Activated T-cell treated with anti-CD3 and anti-CD28 coated beads for 24 hours (primary cell): ENCODE data around the gene ANKRD52.
"Not testable (repeated sequence)": the region's sequence is repeated elsewhere in the genome, so short reads cannot be mapped to it uniquely, and the experiment has no call there.

ENCODE experiments used
- DNase-seq: peaks from one replicate; pipeline ENCODE4 v3.0.0-alpha.2; 2020; ENCODE audit warnings: low read depth

The ANKRD52 gene

DNA sequence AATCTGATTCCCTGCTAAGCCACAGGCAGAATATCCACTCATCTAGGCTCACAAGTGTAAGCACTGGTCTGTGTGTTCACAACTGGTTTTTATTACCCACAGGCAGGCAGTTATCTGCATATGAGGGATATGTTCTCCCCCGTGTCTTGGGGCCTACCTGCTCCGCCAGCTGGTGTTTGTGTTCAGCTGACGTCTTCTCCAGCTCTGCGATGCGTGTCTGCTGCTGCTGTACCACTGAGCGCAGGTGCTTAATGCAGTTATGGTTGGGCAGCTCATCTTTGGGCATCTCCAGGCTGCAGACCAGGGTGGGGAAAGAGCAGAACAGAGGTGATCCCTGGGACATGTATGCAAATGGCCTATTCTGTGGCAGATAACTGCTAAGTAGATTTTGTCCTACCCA, 50.2 kb downstream of the ANKRD52 start:
- no peak for DNase-seq

DNA sequence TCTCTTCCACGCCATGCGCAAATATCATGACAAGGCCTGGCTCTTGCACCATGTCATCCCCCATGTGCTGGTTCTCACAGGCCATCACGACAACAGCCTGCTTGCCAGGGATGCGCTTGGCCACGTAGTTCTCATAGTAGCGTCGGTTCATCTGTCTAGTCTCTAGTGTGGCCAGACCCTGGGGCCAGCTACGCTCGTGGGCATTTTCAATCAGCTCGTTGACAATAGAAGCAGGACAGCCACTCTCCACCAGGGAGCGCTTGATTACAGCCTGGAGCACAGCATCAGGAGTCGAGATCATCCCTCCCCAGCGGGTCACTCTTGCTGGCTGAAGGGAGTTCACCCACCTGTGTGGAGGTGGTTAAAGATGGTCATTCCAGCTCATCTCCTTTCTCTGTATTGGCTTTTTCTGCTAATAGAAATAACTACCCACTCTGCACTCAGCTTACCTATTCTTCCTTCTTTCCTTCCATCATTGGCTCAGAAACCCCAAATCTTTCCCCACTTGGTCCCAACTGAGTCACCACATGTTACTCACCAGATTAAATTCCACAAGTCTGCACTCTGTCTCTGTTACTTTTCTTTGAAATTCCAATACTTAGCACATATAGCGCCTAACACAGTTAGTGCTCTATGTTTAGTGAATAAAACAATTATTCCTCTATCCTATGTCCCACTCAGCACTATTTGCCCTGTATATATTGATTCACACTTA, 51.6 kb downstream of the ANKRD52 start:
- no peak for DNase-seq

DNA sequence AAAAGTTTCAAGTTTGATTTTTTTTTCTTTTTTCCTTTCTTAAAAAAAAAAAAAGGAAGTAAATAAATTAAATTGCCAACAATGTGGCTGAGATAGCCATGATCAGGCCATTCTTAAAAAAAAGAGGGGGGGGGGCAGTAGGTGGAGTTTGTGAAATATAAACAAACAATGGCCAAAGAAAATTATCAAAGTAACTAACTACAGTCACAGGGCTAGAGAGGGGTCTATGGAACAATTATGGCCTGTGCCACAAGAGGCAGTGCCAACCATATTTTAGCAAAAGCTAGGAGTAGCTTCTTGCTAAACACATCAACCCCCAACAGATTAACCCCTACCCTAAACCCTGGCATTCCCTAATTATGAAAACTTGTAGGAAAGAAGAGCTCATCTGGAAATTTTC, 52.7 kb downstream of the ANKRD52 start:
- DNase-seq = no peak

DNA sequence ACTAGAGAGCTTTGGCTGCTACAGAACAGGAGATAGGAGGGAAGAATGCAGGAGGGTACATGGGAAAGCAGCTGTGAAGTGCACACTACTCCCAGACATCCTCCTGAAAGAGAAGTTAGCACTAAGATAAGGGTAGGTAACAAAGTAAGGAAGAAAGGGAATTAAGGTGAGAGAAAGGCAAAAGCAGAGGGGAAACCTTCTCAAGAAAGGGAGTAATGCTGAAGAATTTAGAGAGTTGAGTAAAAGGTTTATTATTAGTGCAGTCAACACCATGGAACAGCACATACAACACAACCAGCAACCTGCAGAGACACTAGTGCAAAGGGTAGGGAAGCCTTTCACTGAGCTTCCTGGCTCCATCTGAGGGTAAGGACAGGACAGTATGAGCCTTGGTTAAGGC, 53.9 kb downstream of the ANKRD52 start:
- DNase-seq = no peak

DNA sequence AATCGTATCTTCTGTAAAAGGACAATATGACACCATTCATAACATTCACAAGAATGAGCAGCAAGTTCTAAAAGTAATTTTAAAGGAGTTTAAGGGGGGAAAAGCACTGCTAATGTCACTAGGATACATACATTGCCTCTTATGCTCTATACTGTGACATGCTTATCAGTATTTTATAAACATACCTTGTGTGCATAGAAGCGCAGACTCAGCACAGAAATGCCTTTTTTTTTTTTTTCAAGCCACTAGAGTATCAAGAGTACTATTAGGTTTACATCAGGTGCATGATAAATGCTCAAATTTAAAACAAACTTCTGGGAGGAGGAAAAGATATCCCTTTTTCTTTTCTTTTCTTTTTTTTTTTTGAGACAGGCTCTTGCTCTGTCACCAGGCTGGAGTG, 55.3 kb downstream of the ANKRD52 start:
- no peak for DNase-seq

DNA sequence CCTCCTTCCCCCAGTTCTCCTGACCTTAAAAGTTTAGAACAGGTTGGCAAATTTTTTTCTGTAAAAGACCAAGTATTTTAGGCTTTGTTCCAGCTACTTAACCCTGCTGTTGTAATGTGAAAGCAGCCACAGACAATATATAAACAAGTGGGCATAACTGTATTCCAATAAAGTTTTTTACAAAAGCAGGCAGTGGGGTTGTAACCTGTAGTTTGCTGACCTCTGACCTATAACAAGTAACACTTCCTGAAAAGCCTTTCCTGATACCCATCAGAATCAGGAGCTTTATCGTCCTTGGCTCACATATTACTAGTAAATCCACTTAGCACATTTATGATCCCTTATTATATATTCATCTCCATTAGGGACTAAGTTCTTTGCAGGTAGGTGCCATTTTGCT, 55.8 kb downstream of the ANKRD52 start:
- no peak for DNase-seq

DNA sequence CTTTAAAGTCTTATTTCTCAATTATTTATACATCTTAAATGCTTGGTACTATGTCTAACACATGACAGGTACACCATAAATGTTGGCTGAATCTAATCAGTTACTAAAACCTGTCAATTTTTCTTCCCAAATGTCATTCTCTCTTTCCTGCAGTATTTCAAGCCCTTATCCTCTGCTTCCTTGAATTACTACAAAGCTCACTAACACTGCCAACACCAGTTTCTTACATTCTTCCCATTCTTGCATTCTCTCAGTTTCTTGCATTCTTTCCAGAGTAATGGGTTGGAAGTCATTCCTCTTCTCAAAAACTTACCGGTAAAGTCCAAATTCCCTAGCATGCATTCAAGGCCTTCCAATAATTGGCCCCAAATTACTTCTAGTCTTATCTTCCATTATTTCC, 59.3 kb downstream of the ANKRD52 start:
- no peak for DNase-seq

DNA sequence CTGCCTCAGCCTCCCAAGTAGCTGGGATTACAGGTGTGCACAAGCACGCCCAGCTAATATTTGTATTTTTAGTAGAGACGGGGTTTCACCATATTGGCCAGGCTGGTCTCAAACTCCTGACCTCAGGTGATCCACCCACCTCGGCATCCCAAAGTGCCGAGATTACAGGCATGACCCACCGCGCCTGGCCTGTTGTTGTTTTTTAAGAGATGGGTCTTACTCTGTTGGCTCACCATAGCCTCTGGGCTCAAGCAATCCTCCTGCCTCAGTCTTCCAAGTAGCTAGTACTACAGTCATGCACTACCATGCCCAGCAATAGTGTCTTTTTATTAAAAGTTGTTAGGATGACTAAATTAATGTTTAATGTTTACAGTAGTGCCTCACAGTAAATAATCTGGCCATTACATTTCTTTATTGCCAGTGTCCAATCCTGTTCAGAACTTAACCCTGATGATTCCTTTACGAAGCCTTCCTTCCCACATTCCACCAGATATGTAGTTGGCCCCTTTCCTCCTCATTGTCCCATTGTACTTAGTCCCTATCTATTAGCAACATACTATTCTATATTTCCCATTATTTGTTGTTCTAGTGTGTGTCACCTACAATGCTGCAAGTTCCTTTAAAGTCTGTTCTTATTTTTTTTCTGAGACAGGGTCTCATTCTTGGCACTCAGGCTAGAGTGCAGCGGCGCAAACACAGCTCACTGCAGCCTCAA, 60.1 kb downstream of the ANKRD52 start:
- no peak for DNase-seq

DNA sequence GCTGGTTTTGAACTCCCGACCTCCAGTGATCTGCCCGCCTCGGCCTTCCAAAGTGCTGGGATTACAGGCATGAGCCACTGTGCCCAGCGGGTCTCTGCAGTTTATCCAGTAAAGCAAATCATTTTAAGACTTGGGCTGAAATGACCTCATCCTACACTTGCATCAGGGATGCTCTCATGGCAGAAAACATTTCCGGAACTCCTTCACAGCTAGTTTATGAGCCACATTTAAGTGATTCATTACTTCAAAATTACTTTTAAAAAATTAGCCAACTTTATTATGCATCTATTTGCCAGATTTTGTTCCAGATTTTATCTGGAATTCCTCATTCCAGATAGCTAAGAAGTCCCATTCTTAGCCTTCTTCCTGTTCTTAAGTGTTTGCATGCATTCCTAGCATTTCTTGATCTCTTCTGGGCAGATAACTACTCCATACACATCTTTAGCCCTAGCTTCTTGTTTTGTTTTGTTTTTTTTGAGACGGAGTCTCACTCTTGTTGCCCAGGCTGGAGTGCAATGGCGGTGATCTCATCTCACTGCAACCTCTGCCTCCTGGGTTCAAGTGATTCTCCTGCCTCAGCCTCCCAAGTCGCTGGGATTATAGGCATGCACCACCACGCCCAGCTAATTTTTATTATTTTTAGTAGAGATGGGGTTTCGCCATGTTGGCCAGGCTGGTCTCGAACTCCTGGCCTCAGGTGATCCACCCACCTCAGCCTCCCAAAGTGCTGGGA, 61.2 kb downstream of the ANKRD52 start:
- DNase-seq = not testable (repeated sequence)

DNA sequence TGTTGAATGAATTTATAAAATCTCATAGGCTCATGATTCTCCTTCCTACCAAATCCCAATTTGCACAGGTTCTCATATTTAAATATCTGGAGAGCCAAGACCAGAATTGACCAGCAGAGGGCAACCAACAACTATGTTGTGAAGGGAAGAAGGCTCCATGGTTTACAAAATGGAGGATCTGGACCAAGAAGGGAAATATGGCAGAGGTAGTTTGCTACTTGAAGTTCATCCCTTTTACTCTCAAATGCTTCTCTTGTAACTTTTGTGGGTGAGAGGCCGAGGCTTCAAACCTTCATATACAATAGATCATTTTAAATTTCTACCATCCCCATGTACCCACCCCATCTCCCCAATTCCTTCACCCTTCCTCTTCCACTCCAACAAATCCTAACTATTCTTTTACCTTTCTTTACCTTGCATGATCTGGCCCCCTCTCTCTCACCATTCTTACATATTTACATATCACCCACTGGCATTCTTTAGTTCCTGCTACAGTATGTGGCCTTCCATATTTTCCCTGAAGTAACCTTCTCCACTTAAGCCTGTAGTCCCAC, 65.1 kb downstream of the ANKRD52 start:
- DNase-seq = peak; percentile 72

DNA sequence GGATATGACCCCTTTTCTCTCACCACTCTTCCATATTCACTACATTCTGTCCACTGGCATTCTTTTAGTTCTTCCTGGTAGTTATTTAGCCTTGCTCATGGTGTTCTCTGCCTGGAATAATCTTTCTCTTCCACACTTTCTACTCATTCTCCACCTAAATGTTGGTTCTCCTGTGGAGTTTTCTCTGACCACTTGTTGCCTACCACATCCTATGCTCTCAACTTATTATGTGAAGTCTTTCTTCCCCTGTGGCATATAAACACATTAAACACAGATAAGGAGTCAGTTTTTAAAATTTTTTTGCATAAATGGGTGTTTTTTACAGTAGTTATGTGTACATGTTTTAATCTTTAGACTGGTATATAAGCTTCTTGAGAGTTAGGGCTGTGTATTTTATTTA, 65.6 kb downstream of the ANKRD52 start:
- DNase-seq = no peak

DNA sequence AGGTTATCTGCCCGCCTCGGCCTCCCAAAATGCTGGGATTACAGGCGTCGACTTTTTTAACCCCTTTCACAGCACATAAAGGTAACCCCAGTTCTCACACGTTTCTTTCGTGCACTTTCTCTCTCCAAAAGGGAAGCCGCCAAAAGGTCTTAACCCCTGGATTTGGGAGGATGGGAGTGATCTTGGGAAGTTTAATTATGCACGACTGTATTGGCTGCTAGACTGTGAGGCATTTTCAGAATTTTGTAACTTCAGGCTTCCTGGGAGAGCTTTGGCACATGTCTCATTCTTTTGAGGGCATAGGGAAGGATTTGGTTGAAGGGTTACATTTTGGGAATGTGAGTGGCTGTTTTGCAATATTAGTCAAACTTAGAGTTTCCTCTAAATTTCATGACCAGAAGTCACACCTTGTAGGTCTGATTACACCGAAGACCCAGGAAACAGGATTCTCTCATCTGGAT, 67.5 kb downstream of the ANKRD52 start:
- no peak for DNase-seq

DNA sequence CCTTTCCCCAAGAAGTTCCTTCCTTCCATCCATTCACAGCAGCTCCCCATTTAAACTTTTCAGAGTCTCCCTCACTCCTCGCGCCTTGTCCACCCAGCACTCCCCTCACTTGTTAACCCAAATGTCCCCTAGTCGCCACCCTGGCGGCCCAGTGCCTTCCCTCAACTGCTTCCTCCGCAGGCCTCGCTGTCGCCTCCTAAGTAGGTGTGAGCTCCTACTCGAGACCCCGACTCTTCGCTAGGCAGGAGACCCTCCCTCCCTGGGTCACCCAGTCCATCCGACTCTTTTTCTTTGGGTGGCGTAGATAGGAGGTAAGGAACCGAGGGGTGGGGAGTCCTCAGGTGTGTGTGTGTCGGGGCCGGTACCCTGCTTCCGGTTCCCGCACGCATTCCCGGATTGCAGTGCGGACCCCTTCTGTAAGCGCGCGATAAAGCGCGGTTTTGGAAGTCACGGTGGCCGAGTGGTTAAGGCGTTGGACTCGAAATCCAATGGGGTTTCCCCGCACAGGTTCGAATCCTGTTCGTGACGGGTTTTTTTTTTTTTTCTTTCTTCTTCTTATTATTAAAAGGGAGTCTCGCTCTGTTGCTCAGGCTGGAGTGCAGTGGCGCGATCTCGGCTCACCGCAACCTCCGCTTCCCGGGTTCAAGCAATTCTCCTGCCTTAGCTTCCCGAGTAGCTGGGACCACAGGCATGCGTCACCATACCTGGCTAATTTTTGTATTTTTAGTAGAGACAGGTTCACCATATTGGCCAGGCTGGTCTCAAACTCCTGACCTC, 68.1 kb downstream of the ANKRD52 start:
- DNase-seq = peak; percentile 92

DNA sequence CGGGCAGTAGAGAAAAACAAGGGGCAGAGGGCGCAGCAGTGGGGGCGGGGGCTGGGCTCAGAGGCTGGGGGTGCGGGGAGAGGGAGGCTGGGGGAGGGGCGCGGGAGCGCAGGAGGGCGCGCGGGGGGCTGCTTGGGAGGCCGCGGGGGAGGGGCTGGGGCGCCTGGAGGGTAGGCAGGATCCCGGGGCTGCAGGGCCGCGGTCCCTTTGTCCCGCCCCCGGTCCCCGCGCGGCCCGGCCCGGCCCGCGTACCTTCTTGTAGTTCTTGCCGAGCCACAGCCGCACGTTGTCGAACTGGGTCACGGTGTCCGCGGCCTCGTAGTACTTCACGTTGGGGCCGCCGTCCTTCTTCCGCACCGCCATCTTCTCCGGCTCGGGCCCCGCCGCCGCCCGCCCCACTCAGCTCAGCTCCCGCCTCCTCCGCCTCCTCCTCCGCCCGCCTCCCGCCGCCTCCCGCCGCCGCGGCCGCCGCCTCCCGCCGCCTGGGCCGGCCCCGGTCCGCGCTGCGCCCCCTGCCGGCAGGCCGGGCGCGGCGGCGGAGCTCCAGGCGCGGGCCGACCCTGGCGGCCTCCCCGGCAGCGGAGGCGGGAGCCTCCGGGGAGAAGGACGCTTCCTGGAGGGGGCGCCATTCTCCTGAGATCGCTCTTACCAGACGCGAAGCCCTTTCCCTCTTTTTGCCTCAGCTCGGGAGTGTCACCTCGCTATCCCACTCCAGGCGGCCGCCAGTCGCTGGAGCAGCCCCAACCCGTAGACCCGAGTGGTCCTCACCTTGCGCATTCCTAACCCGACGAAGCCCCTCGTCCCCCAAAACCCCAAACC, 68.9 kb downstream of the ANKRD52 start, which contains the start of gene SMARCC2:
Gene SMARCC2 (minus strand): TSS at position 385 of the 819 bp plus-strand sequence. CDS start 22 bp downstream, at position 363.
- DNase-seq = peak; percentile 78

DNA sequence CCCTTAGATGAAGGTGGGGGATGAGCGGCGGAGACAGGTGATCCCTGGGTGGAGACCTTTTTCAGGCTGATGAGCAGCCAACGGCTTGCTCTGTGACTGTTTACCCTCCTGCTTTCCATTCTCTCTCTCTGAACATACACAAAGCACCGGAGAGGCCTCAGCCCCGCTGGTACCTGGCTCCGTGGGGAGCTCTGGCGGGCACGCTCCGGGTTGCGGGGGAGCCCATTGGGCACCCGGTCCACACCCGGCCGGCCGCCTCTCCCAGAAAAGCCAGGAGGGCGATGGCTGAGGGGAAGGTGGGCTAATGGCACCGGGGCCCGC, 69.4 kb downstream of the ANKRD52 start:
- no peak for DNase-seq

DNA sequence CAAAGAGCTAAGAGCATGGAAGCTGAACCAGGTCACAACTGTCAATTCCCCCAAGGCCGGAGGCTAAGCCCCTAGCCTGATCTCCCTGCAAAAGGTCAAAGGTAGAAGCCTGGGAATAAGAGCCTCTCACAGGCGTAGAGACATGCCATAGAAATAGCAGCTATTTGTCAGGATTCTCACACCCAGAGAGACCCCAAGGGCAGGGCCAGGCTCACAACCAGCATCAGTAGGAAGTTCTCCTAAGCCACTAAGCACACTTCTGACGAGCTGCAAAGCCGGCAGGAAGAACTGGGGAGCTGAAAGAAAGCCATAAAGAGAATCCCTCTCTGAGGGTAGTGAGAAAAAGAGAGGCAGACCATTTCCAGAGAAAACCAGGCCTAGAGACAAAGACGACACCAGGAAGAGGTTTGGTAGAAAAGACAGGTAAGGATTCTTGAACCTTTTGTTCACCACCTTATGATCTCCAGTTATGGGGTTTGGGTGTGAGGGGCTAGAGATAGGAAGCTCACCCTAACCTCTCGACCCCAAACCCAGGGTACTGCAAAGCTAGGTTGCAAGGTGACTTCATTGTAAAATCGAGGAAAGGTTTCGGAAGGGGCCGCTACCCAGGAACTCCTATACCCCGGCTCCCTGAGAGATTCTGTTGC, 69.9 kb downstream of the ANKRD52 start:
- no peak for DNase-seq
